ENCODE measurements around the gene TMCC2.

DNA sequence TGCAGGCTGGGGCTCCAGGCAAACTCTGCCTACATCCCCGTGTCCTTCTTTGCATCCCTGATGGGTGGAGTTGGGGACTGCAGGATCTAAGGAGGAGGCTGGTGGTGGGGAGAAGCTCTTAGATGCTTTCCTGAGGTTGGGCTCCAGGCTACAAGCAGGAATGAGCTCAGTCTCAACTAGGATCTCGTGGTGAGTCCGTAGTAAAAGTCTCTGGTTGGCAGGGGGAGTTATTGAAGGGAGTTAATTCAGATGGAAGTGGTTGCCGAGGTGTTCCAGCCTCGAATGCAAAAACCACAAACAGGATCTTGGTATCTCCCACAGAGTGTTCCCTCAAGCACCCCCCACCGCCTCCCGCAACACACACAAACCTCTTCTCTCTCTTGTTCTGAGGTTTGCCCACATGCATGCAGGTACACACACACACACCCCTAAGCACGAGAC, 35.0 kb downstream of the TMCC2 start:
- no peak for TF ChIP-seq TAF1 (IDR thresholded peaks at IDR 0.05; ENCODE audit: low read depth)
- TF ChIP-seq EP300 (IDR thresholded peaks at IDR 0.05; ENCODE audit: borderline replicate concordance): no peak

All from Ishikawa (cell line).